Myocyte (in vitro differentiated cells): ENCODE results near the gene RPA3. TPM values are rescaled to one million over a fixed set of nuclear protein-coding genes. Genes with fewer than 3 reads are reported as not detected.

Source experiments
- DNase-seq: peaks from one replicate; pipeline ENCODE4 v3.0.0-alpha.2; 2012; ENCODE audit warnings: low read depth
- total RNA-seq: library from RNA; depleted of rRNA; stranded (reverse); fragments of >200 nt; gene quantifications from 2 replicates; pipeline ENCODE4 v1.2.3, GENCODE V29; 2014

Gene RPA3
- total RNA-seq, 1 donor from 2014 or later, result 17.7 TPM

DNA sequence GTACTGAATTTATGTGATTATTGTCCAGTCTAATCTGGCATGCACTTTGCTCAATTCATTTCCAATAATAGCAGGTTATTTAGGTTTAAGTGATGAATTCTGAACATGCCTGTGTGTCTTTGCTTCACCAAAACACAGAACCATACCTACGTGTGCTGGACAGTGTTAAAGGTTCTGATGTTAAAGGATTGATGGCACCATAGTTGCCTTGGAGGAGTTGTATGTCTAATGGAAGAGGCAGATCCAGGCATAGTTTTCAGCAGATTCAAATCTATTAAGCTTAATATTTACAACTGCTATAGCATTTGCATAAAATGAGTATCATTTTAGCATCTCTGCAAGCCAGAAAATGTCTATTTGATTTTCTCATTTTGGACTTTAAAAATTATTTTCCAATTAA lies 105.9 kb downstream of the RPA3 start:
- DNase-seq, result no peak

DNA sequence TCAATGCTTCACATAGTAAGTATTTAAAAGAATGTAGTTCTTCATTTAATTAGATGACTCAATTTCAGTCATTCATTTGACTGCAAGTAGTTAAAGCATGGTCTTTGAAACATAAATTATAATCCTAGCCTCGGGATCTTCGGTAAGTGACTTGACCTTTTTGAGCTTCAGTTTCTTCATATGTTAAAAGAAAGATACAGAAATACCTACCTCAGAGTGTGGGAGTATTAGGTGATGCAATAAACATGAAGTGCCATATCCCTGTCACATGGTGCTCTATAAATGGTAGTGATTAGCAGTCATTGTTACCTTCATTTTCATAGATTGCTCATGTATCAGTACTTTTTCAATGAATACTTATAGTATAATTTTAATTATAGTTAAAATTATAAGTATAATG lies 109.1 kb downstream of the RPA3 start:
- no peak for DNase-seq

DNA sequence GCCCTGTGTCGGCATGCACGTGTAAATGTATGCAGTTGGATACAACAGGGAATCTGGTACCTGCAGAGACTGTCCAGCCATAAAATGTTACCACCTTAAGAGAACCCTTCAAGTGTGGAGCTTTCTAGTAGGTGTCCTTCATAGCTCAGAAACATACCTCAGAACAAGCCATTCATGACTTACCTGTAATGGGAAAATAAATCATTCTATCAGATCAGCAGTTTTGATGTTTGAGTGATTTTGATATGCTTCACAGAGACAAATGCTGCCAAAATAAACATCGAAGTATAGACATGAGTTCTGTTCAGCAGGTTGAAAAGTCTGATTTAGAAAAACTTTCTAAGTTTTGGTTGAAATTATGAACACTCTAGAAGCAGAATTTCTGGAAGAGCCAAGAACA lies 111.4 kb downstream of the RPA3 start:
- no peak for DNase-seq

DNA sequence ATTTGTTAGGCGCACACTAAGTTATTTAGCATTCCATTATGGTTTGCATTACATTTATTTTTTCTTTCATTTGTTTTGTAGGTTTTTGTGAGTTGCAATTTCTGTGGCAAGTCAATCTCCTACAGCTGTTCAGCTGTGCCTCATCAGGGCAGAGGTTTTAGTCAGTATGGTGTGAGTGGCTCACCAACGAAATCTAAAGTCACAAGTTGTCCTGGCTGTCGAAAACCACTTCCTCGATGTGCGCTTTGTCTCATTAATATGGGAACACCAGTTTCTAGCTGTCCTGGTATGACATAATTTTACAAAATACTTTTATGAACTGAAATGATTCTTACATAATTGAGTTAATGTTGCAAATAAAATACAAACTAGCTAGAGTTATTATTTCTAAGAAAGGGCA lies 122.2 kb downstream of the RPA3 start:
- peak; percentile 67 for DNase-seq

DNA sequence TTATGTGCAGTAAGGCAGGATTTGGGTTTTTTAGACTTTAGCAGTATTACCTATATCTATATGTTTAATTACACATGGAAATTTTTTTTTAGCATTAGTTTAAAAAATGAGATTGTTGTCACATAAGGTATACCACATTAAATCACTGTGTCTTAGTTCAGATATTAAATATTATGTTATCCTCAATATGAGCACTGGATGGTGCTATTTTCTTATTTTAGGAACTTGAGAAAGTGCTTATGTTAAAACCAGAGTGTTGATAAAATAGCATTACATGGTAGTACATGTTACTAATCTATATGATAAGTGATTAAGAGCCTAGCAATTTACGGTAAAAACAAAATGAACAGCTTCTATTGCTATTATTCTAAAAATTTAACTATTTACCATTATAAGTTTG lies 123.0 kb downstream of the RPA3 start:
- peak; percentile 56 for DNase-seq

Other genes starting within 250 kb of the RPA3 start
- 0.88 and 2.2 TPM in 2 replicates for gene COL28A1, start 182.7 kb downstream of the RPA3 start, total RNA-seq
- gene MIOS, start 151.7 kb downstream of the RPA3 start, total RNA-seq, result 84.2 and 88.2 TPM in 2 replicates
- 15.5 and 17.5 TPM in 2 replicates for gene UMAD1, start 77.9 kb downstream of the RPA3 start, total RNA-seq